Activated T-cell treated with anti-CD3 and anti-CD28 coated beads, Interleukin-2, amount 50 U/mL, for 24 hours (primary cell): ENCODE results near the gene NFATC2.
"Not testable (repeated sequence)": the region's sequence is repeated elsewhere in the genome, so short reads cannot be mapped to it uniquely, and the experiment has no call there.

ENCODE experiments used
- DNase-seq: peaks from one replicate; pipeline ENCODE4 v3.0.0-alpha.2; 2020
- H3K27ac Mint-ChIP-seq: 2 replicates; pipeline ENCODE4 v1.8.0; 2020; ENCODE audit warnings: mild to moderate bottlenecking, mixed read lengths
- H3K27me3 Mint-ChIP-seq: 2 replicates; pipeline ENCODE4 v1.8.0; 2020; ENCODE audit warnings: mixed read lengths
- H3K36me3 Mint-ChIP-seq: 2 replicates; pipeline ENCODE4 v1.8.0; 2020; ENCODE audit warnings: low read depth, mixed read lengths
- H3K4me1 Mint-ChIP-seq: 2 replicates; pipeline ENCODE4 v1.8.0; 2020; ENCODE audit warnings: low read depth, mixed read lengths
- H3K4me3 Mint-ChIP-seq: 2 replicates; pipeline ENCODE4 v1.8.0; 2020; ENCODE audit warnings: mild to moderate bottlenecking, moderate library complexity, mixed read lengths
- H3K9me3 Mint-ChIP-seq: 2 replicates; pipeline ENCODE4 v1.8.0; 2020; ENCODE audit warnings: mixed read lengths

NFATC2 gene

DNA sequence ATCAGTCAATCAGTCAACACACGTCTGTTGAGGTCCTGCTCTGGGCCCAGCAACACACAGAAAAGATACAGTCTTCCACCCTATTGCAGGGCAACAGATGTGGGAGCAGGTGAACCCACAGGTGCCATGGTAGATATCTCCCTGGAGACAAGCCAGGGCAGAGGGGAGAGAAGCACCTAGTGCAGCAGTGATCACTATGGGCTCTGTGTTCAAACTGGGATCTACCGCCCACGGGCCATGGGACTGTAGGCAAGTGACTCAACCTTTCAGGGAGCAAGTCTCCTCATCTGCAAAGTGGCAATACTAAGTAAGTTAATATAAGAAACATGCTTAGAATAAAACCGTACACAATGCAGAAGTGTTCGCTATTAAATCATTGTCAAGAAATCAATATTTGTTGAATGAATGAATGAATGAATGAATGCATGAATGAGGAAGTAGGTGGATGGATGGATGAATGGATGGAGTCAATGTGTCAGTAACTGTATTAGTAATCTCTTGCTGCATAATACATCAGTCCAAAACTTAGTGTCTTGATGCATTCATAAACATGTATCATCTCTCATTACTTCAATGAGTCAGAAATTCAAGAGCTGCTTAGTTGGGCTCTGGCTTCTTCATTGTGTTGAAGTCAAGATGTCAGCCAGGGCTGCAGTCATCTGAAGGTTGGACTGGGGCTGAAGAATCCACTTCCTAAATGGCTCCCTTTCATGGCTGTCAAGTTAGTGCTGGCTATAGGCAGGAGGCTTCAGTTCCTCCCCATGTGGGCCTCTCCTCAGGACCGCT lies 31.9 kb upstream of the NFATC2 start:
- Mint-ChIP-seq H3K27me3 (no peaks in the 10 kb centered on the region), H3K36me3 (peaks cover 3% of the 10 kb centered on the region), H3K4me1 (peaks cover 18% of the 10 kb centered on the region), H3K4me3 (no peak overlapping the region), H3K27ac (peak overlapping the region; percentile 78), H3K9me3 (peaks cover 6% of the 10 kb centered on the region)
- DNase-seq: peak; percentile 50

DNA sequence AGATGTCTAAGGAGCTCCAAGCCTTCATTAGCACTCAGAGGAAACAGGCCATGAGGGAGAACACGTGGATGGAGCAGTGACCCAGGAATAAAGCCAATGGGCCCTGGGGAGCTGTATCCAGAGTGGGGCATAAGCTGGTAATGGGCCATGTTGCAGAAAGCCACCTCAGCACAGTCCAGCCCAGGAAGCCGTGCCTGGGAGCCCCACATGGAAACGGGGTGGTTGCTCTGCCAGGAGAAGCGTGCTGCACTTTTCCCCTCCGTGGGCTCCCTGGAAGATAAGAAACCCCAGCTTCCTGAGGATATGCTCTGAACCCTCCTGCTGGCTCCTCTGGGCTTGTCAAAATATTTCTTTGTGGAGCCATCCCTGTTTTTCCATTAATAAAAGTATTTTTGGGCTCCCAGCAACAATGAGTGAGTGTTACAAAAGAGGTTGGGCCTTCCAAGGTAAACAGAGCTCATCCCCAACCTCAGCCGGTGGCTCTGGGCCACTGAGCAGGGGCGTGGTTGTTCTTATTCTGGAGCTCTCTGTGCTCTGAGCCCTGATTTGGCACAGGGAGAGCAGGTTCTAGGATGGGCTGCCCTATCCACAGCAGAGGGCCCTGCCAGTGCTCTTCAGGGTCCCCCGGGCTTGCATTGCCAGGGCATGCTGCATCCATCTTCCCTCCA lies 31.2 kb upstream of the NFATC2 start:
- peaks cover 3% of the 10 kb centered on the region for H3K36me3 Mint-ChIP-seq
- H3K4me3 Mint-ChIP-seq: no peak overlapping the region
- H3K4me1 Mint-ChIP-seq: peaks cover 18% of the 10 kb centered on the region
- peaks cover under 1% of the 10 kb centered on the region for H3K27me3 Mint-ChIP-seq
- DNase-seq: no peak
- peak overlapping the region; percentile 73 for H3K27ac Mint-ChIP-seq
- H3K9me3 Mint-ChIP-seq: peaks cover 6% of the 10 kb centered on the region

DNA sequence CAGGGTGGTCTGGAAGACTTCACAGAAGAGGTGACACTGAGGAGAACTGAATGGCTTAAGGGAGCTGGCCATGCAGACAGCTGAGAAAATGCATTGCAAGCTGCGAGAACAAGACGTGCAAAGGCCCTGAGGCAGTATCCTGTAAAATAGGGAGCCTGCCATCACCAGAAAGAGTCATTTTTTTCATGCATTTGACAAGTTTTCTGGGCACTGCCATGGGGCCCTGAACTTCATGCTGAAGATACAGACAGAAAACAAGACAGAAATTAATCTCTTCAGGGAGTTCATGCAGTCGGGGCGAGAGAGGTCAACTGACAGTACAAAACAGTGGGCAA lies 28.9 kb upstream of the NFATC2 start:
- Mint-ChIP-seq H3K36me3 (peaks cover 3% of the 10 kb centered on the region), H3K4me3 (no peak overlapping the region), H3K27ac (no peak overlapping the region), H3K9me3 (peaks cover 11% of the 10 kb centered on the region), H3K4me1 (peaks cover 17% of the 10 kb centered on the region), H3K27me3 (peaks cover 7% of the 10 kb centered on the region)
- no peak for DNase-seq

GRCh38 chr20:51570739-51571459 lies 28.4 kb upstream of the NFATC2 start:
- Mint-ChIP-seq H3K9me3 (peaks cover 11% of the 10 kb centered on the region), H3K4me3 (no peak overlapping the region), H3K27ac (no peak overlapping the region), H3K36me3 (peaks cover 3% of the 10 kb centered on the region), H3K4me1 (peaks cover 16% of the 10 kb centered on the region), H3K27me3 (peaks cover 7% of the 10 kb centered on the region)
- no peak for DNase-seq

DNA sequence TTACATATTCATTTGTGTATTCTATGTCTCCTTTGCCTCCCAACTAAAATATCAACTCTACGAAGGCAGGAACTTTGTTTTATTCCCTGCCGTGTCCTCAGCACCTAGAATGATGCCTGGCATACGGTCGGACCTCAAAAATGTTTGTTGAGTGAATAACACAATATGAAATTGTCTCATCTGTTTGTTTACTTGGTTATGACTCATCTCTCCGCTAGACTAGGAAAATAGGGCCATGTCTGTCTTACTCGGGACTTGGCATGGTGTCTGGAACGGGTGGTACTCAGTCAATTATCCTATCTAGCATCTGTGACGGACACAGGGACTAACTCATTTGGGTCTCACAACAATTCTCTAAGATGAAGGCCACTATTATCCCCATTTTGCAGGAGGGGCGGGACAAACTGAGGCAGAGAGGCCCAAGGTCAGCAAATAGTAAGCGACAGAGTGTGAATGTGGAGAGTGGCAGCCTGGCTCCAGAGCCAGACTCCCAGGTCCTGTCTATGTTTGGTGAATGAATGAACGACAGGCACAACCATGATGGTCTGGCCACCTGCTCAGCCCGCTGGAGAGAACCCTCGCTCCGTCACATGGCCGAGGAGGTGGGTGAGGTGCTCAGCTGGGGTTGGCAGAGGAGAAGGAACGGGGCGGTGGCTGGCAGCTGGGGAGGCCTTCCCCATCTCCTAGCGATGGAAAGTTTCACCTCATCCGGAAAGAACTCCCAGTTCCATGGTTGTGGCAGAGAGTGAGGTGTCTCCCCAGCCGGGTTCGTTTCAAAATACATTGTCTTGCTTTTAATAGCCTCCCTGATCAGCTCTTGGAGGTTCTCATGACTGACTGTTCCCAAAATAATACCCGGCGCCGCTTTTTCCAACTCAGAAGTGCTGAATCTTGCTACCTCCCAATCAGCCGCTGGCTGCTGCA lies 27.6 kb upstream of the NFATC2 start:
- no peak for DNase-seq
- Mint-ChIP-seq H3K4me1 (peaks cover 15% of the 10 kb centered on the region), H3K9me3 (peaks cover 9% of the 10 kb centered on the region), H3K27ac (no peak overlapping the region), H3K36me3 (peaks cover 3% of the 10 kb centered on the region), H3K4me3 (no peak overlapping the region), H3K27me3 (peaks cover 13% of the 10 kb centered on the region)

GRCh38 chr20:51568533-51568932 lies 26.0 kb upstream of the NFATC2 start:
- not testable (repeated sequence) for DNase-seq, H3K9me3 Mint-ChIP-seq, H3K4me3 Mint-ChIP-seq, H3K4me1 Mint-ChIP-seq, H3K27ac Mint-ChIP-seq, H3K36me3 Mint-ChIP-seq
- peaks cover 26% of the 10 kb centered on the region for H3K27me3 Mint-ChIP-seq

DNA sequence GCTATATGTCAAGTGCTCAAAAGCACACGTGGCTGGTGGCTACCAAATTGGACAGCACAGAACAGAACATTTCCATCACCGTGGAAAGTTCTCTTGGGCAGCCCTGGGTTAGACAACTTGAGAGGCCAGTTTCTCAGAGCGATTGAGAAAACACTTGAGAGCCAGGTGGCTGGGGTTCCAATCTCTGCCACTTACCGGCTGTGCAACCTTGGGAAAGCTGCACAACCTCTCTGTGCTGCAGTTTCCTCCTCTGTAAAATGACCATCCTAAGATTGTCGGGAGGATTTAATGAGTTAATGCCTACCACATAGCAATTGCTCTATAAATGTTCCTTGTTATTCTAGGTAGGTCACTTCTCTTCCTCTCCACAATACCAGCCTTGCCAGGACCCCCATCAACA lies 25.1 kb upstream of the NFATC2 start:
- no peak overlapping the region for H3K27ac Mint-ChIP-seq

DNA sequence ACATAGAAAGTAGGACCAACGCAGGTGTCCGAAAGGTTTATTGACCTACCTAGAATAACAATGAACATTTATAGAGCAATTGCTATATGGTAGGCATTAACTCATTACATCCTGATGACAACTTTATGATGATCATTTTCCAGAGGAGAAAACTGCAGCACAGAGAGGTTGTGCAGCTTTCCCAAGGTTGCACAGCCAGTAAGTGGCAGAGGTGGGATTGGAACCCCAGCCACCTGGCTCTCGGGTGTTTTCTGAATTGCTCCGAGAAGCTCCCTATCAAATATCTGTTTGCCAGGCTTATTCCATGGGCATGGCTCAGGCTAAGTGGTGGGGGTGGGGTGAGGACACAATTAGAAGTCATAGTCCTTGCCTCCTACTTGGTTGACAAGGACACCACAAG lies 24.1 kb upstream of the NFATC2 start:
- DNase-seq: no peak
- no peaks in the 10 kb centered on the region for H3K36me3 Mint-ChIP-seq
- peaks cover 5% of the 10 kb centered on the region for H3K9me3 Mint-ChIP-seq
- H3K27ac Mint-ChIP-seq: no peak overlapping the region
- peaks cover 17% of the 10 kb centered on the region for H3K4me1 Mint-ChIP-seq
- peaks cover 41% of the 10 kb centered on the region for H3K27me3 Mint-ChIP-seq
- no peak overlapping the region for H3K4me3 Mint-ChIP-seq

More for the DNA sequence above, 25.1 kb upstream of the NFATC2 start:
- no peaks in the 10 kb centered on the region for H3K36me3 Mint-ChIP-seq
- peaks cover 5% of the 10 kb centered on the region for H3K9me3 Mint-ChIP-seq
- H3K4me1 Mint-ChIP-seq: peaks cover 12% of the 10 kb centered on the region
- H3K27me3 Mint-ChIP-seq: peaks cover 35% of the 10 kb centered on the region
- no peak overlapping the region for H3K4me3 Mint-ChIP-seq
- no peak for DNase-seq

DNA sequence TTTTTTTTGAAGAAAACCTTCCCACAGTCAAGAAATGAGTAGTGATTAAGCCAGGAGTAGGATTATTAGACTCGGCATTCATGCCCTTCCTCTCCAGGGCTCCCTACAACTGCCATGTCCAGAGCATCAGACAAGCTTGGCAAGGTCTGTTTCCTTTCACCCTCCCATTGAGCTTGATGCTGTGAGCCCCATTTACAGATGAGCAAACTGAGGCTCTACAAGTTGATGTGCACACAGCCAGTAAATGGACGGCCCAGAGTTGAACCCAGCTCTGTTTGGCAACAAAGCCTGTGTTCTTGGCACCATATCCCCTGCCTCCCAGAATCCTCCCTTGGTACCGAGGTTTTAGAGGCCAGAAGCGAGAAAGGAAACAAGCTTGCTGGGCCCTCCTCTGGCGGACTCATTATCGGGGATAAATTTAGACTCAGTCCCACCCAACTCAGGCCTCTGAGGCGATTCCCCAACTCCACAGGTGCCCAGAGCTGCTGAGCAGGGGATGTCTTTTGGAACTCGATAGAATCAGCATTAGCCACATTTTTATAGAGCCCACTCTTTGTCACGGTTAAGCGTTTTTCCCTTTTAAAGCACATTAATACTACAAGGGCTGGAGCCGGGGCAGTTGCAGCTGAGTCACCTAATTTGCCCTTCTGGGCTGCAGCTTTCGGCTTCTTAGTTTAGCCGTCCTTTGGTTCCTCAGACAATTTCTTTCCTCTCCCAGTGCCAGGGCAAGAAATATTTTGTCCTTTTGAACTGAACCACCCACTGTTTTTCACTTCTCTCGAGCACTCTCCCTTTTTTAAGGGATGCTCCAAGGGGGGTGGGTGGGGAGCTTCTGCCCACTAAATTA lies 23.0 kb upstream of the NFATC2 start:
- peaks cover 51% of the 10 kb centered on the region for H3K27me3 Mint-ChIP-seq
- no peak overlapping the region for H3K27ac Mint-ChIP-seq
- no peak for DNase-seq
- H3K4me3 Mint-ChIP-seq: no peak overlapping the region
- H3K9me3 Mint-ChIP-seq: peaks cover 5% of the 10 kb centered on the region
- H3K4me1 Mint-ChIP-seq: peaks cover 26% of the 10 kb centered on the region
- no peaks in the 10 kb centered on the region for H3K36me3 Mint-ChIP-seq

DNA sequence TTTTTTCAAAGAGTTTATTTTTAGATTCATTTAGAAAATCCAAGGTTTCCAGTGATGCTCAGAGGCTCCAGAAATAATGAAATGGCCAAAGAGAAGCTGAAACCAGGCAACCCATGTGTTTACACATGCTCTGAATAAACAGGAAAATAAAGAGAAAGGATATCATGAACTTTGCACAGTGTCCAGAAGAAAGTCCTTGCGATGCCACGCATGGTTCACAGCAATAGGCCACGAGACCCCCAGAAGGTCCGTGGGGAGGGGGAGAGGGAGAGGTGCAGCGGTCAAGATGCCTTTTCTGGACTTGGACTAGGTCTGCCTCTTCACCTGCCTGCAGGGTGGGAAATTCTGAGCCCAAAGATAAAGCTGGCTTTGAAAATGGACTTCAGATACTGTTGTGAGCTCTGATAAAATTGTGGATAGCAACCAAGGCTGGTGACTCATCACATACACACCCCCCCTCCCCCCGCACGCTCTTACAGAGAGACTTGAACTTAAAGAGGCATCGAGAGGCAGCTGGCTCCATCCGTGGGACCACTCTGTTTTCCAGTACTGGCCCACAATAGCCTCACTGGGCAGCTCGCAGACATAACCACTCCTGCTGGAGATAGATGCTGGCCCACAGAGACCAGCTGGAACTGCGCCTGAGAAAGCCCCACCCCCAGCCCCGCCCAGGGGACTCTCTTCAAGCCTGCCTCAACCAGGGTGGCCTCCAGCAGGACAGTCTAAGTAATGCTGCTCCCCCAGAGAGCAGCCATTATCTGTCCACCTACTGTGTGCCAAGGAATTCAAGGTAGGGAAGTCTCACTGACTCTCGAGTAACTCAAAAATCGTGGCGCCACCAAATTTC lies 21.2 kb upstream of the NFATC2 start:
- Mint-ChIP-seq H3K36me3 (no peaks in the 10 kb centered on the region), H3K4me1 (peaks cover 27% of the 10 kb centered on the region), H3K27ac (no peak overlapping the region), H3K9me3 (peaks cover 5% of the 10 kb centered on the region), H3K4me3 (peak overlapping the region; percentile 12), H3K27me3 (peaks cover 68% of the 10 kb centered on the region)
- peak; percentile 47 for DNase-seq

DNA sequence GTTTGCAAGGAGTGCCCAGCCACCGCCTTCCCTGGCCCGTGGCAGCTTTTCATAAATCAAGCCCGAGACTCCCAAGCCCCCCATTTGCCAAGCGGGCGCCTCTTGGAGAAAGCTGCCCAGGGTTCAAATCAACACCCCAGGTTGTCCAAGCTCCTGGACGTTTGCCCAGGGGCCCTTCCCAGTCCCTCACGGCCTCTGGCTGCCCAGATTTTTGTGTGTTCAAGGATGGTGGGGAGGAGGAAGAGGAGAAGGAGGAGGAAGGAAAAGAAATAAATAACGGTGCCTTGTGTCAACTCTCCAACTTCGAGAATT lies 20.6 kb upstream of the NFATC2 start:
- H3K27ac Mint-ChIP-seq: no peak overlapping the region
- peaks cover 27% of the 10 kb centered on the region for H3K4me1 Mint-ChIP-seq
- peak overlapping the region; percentile 60 for H3K4me3 Mint-ChIP-seq
- peaks cover 3% of the 10 kb centered on the region for H3K9me3 Mint-ChIP-seq
- no peaks in the 10 kb centered on the region for H3K36me3 Mint-ChIP-seq
- no peak for DNase-seq
- H3K27me3 Mint-ChIP-seq: peaks cover 70% of the 10 kb centered on the region

DNA sequence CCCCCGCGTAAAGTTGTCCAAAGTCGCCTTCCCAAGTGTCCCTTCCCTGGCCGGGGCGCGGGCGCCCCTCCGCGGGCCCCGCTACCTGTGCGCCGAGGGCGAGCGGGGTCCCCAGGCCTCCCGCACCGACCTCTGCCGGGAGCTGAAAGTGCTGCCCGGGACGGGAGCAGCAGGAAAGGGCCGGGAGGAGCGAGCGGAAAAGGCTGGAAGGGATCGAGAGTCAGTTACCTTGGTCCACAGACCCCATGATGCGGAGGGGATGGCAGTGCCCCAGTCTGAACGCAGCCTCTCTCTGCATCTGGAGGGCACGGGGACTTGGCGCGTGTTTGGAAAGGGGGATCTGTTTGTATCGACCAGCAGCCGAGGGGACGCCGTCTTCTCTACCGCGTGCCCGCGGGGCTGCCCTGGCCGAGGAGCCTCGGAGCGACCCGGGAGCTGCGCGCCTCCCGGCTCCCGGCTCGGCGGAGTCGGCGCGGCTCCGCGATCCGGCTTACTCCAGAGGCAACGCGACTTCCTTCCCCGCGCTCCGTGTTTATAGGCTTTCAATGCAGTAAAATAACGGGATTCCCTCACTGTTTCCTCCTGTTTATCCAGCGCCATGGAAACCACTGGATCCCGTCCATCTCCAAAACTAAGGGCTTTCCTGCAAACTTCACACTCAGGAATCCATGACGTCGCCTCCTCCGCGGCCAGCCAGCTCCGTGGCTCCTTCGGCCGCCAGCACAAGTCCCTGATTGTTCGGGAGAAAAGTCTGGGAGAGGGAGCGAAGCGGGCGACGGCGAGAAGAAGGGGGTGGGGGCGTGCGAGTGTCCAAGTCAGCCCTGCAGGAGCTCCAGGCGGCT lies 20.0 kb upstream of the NFATC2 start:
- H3K27ac Mint-ChIP-seq: no peak overlapping the region
- peaks cover 27% of the 10 kb centered on the region for H3K4me1 Mint-ChIP-seq
- no peaks in the 10 kb centered on the region for H3K36me3 Mint-ChIP-seq
- H3K27me3 Mint-ChIP-seq: peaks cover 70% of the 10 kb centered on the region
- peak; percentile 62 for DNase-seq
- H3K4me3 Mint-ChIP-seq: peak overlapping the region; percentile 60
- no peaks in the 10 kb centered on the region for H3K9me3 Mint-ChIP-seq
